H1 (cell line): ENCODE data around the gene SEC16A. TPM values are rescaled to one million over a fixed set of nuclear protein-coding genes. Genes with fewer than 3 reads are reported as not detected.

Experiments used
- CTCF ChIA-PET: fragments of 300-600 bp; sonication (Branson Sonifier 250); formaldehyde crosslinking; loops from one replicate; lab custom pipeline; 2021; ENCODE audit not compliant: partially characterized antibody; lab: Charles Lee
- POLR2A ChIA-PET: fragments of 300-600 bp; sonication (Branson Sonifier 250); formaldehyde crosslinking; loops from one replicate; lab custom pipeline; 2021; ENCODE audit warnings: inconsistent platforms; ENCODE audit not compliant: partially characterized antibody; lab: Charles Lee
- DNase-seq, 2 experiments: peaks; one replicate each; pipeline versions ENCODE4 v3.0.0 to v3.0.0-alpha.2; 2010 to 2022; ENCODE audit warnings: low spot score in 2 of 2, low read depth in 1 of 2, mixed read lengths in 1 of 2
- FAIRE-seq: peaks from 2 replicates; lab custom pipeline; 2011; peaks lifted over from hg19 to GRCh38; lab: Jason Lieb, UNC
- H2AFZ ChIP-seq: 2 replicates; pipeline ENCODE4 v1.8.1; 2012; ENCODE audit warnings: low read length, inconsistent platforms
- H2AK5ac ChIP-seq: 2 replicates; pipeline ENCODE4 v1.6.1; 2013; ENCODE audit warnings: low read depth, low read length
- H2BK120ac ChIP-seq: replicated peaks from 2 replicates; pipeline ENCODE3; 2013; ENCODE audit warnings: low read depth, low read length, inconsistent platforms
- H2BK12ac ChIP-seq: 2 replicates; pipeline ENCODE4 v1.6.1; 2013; ENCODE audit warnings: low read depth, low read length
- H2BK15ac ChIP-seq: 2 replicates; pipeline ENCODE4 v1.6.1; 2013; ENCODE audit warnings: low read length
- H2BK20ac ChIP-seq: 2 replicates; pipeline ENCODE4 v1.6.1; 2013; ENCODE audit warnings: low read length
- H2BK5ac ChIP-seq: 2 replicates; pipeline ENCODE4 v1.6.1; 2013; ENCODE audit warnings: low read depth, low read length
- H3K14ac ChIP-seq: 2 replicates; pipeline ENCODE4 v1.6.1; 2013; ENCODE audit warnings: inconsistent platforms; ENCODE audit not compliant: insufficient read length
- H3K18ac ChIP-seq: 2 replicates; pipeline ENCODE4 v1.6.1; 2013; ENCODE audit warnings: low read length; ENCODE audit errors: extremely low read depth
- H3K23ac ChIP-seq: 2 replicates; pipeline ENCODE4 v1.6.1; 2013; ENCODE audit warnings: inconsistent platforms; ENCODE audit not compliant: insufficient read length
- H3K23me2 ChIP-seq: 2 replicates; pipeline ENCODE4 v1.6.1; 2013; ENCODE audit warnings: low read depth, low read length
- H3K27ac ChIP-seq: 2 replicates; pipeline ENCODE4 v1.6.1; 2011; ENCODE audit warnings: low read depth, low read length, inconsistent platforms
- H3K27me3 ChIP-seq, 4 experiments: replicated peaks in 1 of 4; 1 replicate in 1 of 4; 2 replicates in 3 of 4; pipeline versions ENCODE4 v1.6.1 to v1.8.1; 2011 to 2013; ENCODE audit warnings: low read length in 3 of 4, mild to moderate bottlenecking in 3 of 4, inconsistent platforms in 2 of 4, mixed read lengths in 2 of 4, moderate library complexity in 1 of 4; ENCODE audit not compliant: control insufficient read depth in 3 of 4, insufficient read depth in 3 of 4; ENCODE audit errors: extremely low read depth in 1 of 4
- H3K36me3 ChIP-seq, 4 experiments: 2 replicates each; pipeline versions ENCODE4 v1.6.1 to v1.8.1; 2011 to 2013; ENCODE audit warnings: mild to moderate bottlenecking in 4 of 4, low read length in 3 of 4, moderate library complexity in 2 of 4, control low read depth in 1 of 4, inconsistent platforms in 1 of 4; ENCODE audit not compliant: insufficient read depth in 4 of 4, control insufficient read depth in 2 of 4
- H3K4ac ChIP-seq: replicated peaks from 2 replicates; pipeline ENCODE3; 2013; ENCODE audit warnings: low read length, low read depth, mixed read lengths, inconsistent platforms; ENCODE audit not compliant: insufficient read length
- H3K4me1 ChIP-seq, 4 experiments: replicated peaks in 1 of 4; 1 replicate in 1 of 4; 2 replicates in 3 of 4; pipeline versions ENCODE4 v1.6.1 to v1.8.1; 2011 to 2013; ENCODE audit warnings: low read length in 3 of 4, inconsistent platforms in 2 of 4, mixed read lengths in 1 of 4; ENCODE audit not compliant: insufficient read depth in 4 of 4, control insufficient read depth in 3 of 4
- H3K4me2 ChIP-seq, 2 experiments: 2 replicates each; pipeline versions ENCODE4 v1.6.1 to v1.8.1; 2011 to 2013; ENCODE audit warnings: low read depth in 2 of 2, low read length in 2 of 2, control low read depth in 1 of 2, inconsistent platforms in 1 of 2, mild to moderate bottlenecking in 1 of 2; ENCODE audit not compliant: insufficient read depth in 1 of 2
- H3K4me3 ChIP-seq, 4 experiments: fragments of 200-600, 300-600 bp in 1 of 4; sonication (generic), shearing (Covaris generic), sonication (Bioruptor Twin) in 1 of 4; 2 replicates each; pipeline versions ENCODE4 v1.5.1 to v1.8.1; 2011 to 2016; ENCODE audit warnings: low read length in 4 of 4, low read depth in 3 of 4, control low read depth in 2 of 4, inconsistent platforms in 2 of 4, mild to moderate bottlenecking in 2 of 4, mixed read lengths in 1 of 4, moderate library complexity in 1 of 4; ENCODE audit not compliant: insufficient read depth in 2 of 4; ENCODE audit errors: extremely low read depth in 1 of 4
- H3K56ac ChIP-seq: replicated peaks from 2 replicates; pipeline ENCODE3; 2013; ENCODE audit warnings: low read depth, mild to moderate bottlenecking, mixed read lengths, low read length, inconsistent platforms; ENCODE audit not compliant: insufficient read length
- H3K79me1 ChIP-seq: 2 replicates; pipeline ENCODE4 v1.6.1; 2013; ENCODE audit warnings: low read depth, low read length, control low read depth
- H3K79me2 ChIP-seq, 2 experiments: 2 replicates each; pipeline versions ENCODE4 v1.6.1 to v1.8.1; 2012 to 2013; ENCODE audit warnings: low read length in 2 of 2, mild to moderate bottlenecking in 2 of 2, inconsistent platforms in 1 of 2; ENCODE audit not compliant: insufficient read depth in 2 of 2, control insufficient read depth in 1 of 2
- H3K9ac ChIP-seq, 4 experiments: replicated peaks in 1 of 4; 1 replicate in 1 of 4; 2 replicates in 3 of 4; pipeline versions ENCODE4 v1.6.1 to v1.8.1; 2011 to 2013; ENCODE audit warnings: low read depth in 3 of 4, low read length in 3 of 4, control low read depth in 2 of 4, mild to moderate bottlenecking in 2 of 4, moderate library complexity in 2 of 4, inconsistent platforms in 1 of 4; ENCODE audit errors: extremely low read depth in 1 of 4
- H3K9me3 ChIP-seq, 2 experiments: 2 replicates each; pipeline versions ENCODE4 v1.6.1 to v1.8.1; 2012 to 2013; ENCODE audit warnings: mild to moderate bottlenecking in 2 of 2, moderate library complexity in 2 of 2, control low read depth in 1 of 2, inconsistent platforms in 1 of 2, low read depth in 1 of 2, low read length in 1 of 2, mixed read lengths in 1 of 2; ENCODE audit not compliant: insufficient read depth in 2 of 2
- H4K20me1 ChIP-seq, 2 experiments: replicated peaks in 1 of 2; 2 replicates each; pipeline versions ENCODE3 to v1.8.1; 2011 to 2013; ENCODE audit warnings: inconsistent platforms in 2 of 2, low read length in 2 of 2, mild to moderate bottlenecking in 1 of 2; ENCODE audit not compliant: insufficient read depth in 2 of 2, control insufficient read depth in 1 of 2
- H4K5ac ChIP-seq: 2 replicates; pipeline ENCODE4 v1.6.1; 2013; ENCODE audit warnings: low read length, low read depth, mixed read lengths, inconsistent platforms; ENCODE audit not compliant: insufficient read length
- H4K8ac ChIP-seq: 2 replicates; pipeline ENCODE4 v1.8.0; 2013; ENCODE audit warnings: mild to moderate bottlenecking, moderate library complexity, low read length, inconsistent platforms; ENCODE audit not compliant: insufficient read depth; ENCODE audit errors: extremely low read depth
- H4K91ac ChIP-seq: replicated peaks from 2 replicates; pipeline ENCODE3; 2013; ENCODE audit warnings: low read length, mixed read lengths, inconsistent platforms; ENCODE audit not compliant: insufficient read length
- ASH2L ChIP-seq: fragments of 200-600, 300-600 bp; sonication (generic); IDR thresholded peaks from one replicate; pipeline ENCODE4 v1.7.1; 2017; ENCODE audit warnings: low read length
- ATF3 ChIP-seq: IDR thresholded peaks from 2 replicates; pipeline ENCODE4 v1.6.1; 2011; ENCODE audit warnings: low read depth, mild to moderate bottlenecking, low read length; ENCODE audit not compliant: insufficient read depth
- CBX5 ChIP-seq: fragments of 300-800, 300-1000 bp; sonication (generic); IDR thresholded peaks from 2 replicates; pipeline ENCODE4 v1.7.1; 2016; ENCODE audit warnings: antibody characterized with exemption, low read length, low read depth
- CTBP2 ChIP-seq: IDR thresholded peaks from 2 replicates; pipeline ENCODE4 v1.7.0; 2011; ENCODE audit warnings: borderline replicate concordance, mild to moderate bottlenecking, moderate library complexity, mixed read lengths, low read length; ENCODE audit not compliant: insufficient read depth, insufficient read length
- EZH2 ChIP-seq: fragments of 200-600 bp; sonication (generic); IDR thresholded peaks from 2 replicates; pipeline ENCODE4 v1.7.1; 2012; ENCODE audit warnings: low read depth, mild to moderate bottlenecking, moderate library complexity, low read length, inconsistent platforms; ENCODE audit not compliant: severe bottlenecking
- FOSL1 ChIP-seq: IDR thresholded peaks from 2 replicates; pipeline ENCODE4 v1.6.1; 2011; ENCODE audit warnings: mild to moderate bottlenecking, low read depth, low read length, moderate library complexity; ENCODE audit not compliant: insufficient read depth
- KDM5A ChIP-seq: fragments of 200-600 bp; IDR thresholded peaks from 2 replicates; pipeline ENCODE4 v1.7.1; 2012; ENCODE audit warnings: mild to moderate bottlenecking, low read length, inconsistent platforms, mixed read lengths
- POLR2A ChIP-seq, 2 experiments: IDR thresholded peaks; 1 replicate in 1 of 2; 2 replicates in 1 of 2; pipeline ENCODE4 v1.6.1; 2011; ENCODE audit warnings: low read depth in 2 of 2, low read length in 2 of 2, mild to moderate bottlenecking in 2 of 2; ENCODE audit errors: control extremely low read depth in 1 of 2
- POLR2AphosphoS5 ChIP-seq: IDR thresholded peaks from 2 replicates; pipeline ENCODE4 v1.6.1; 2011; ENCODE audit warnings: low read depth, low read length
- SP2 ChIP-seq: IDR thresholded peaks from 2 replicates; pipeline ENCODE4 v1.6.1; 2012; ENCODE audit warnings: mild to moderate bottlenecking, low read length, inconsistent platforms
- SUZ12 ChIP-seq: fragments of 200-600 bp; sonication (generic); IDR thresholded peaks from 2 replicates; pipeline ENCODE4 v1.6.1; 2012; ENCODE audit warnings: mild to moderate bottlenecking, inconsistent platforms, low read length, moderate library complexity, mixed read lengths
- TAF7 ChIP-seq: optimal IDR thresholded peaks from 2 replicates; pipeline ENCODE3; 2011; ENCODE audit warnings: low read depth, mild to moderate bottlenecking, inconsistent platforms, low read length, moderate library complexity, borderline replicate concordance
- WGBS, 2 experiments: shearing (Covaris generic) in 1 of 2; methylation state at CpG; one replicate each; pipeline versions ENCODE4 v1.1.6 to v1.1.7; 2013 to 2015; ENCODE audit warnings: low lambda C conversion rate in 2 of 2, mixed read lengths in 2 of 2, inconsistent platforms in 1 of 2, low coverage in 1 of 2, missing lambda C conversion rate in 1 of 2; ENCODE audit not compliant: insufficient replicate concordance in 2 of 2, insufficient coverage in 1 of 2, insufficient read length in 1 of 2; ENCODE audit errors: extremely low coverage in 1 of 2, missing lambda C conversion rate in 1 of 2; 5-methylcytosine and 5-hydroxymethylcytosine counted together
- polyA plus RNA-seq, 7 experiments: library from polyadenylated mRNA; depleted of rRNA in 3 of 7; stranded (reverse) in 5 of 7; unstranded in 2 of 7; fragments of >200 nt in 5 of 7; fragments of 200-250 nt in 2 of 7; gene quantifications; 1 replicate in 5 of 7; 2 replicates in 1 of 7; 4 replicates in 1 of 7; pipeline versions ENCODE4 v1.2.1 to v1.2.3, GENCODE V29; 2011 to 2013; ENCODE audit warnings: missing spikeins in 2 of 7, mixed read lengths in 2 of 7
- total RNA-seq: library from RNA; stranded (reverse); fragmentation: NEBNext Ultra II Directional; extraction: Animal tissue kit (Norgen Biotek cat#: 25700); gene quantifications from 2 replicates; pipeline ENCODE4 v1.2.1, GENCODE V29; 2021

The SEC16A gene
- total and polyA plus RNA-seq, 2 of the 8 experiments (the other 6 are each of a cell fraction or from before 2014, with no cell fraction given), result 21.6 to 49.0 TPM

GRCh38 chr9:136511670-136512592 lies 29.1 kb upstream of the SEC16A start:
- Histone ChIP-seq H3K18ac (no peak overlapping the region), H3K27ac (no peak overlapping the region), H3K4me1 (no peaks in the 10 kb centered on the region), H3K56ac (no peak overlapping the region), H3K27me3 (no peaks in the 10 kb centered on the region), H3K79me1 (no peaks in the 10 kb centered on the region), H3K9me3 (no peaks in the 10 kb centered on the region), H4K8ac (peak overlapping the region; percentile 30; the same call in 1 of the 2 replicates), H3K4me3 (no peak overlapping the region), H4K5ac (no peak overlapping the region), H2BK20ac (no peak overlapping the region), H2AFZ (no peak overlapping the region), H2AK5ac (no peak overlapping the region), H3K4ac (no peak overlapping the region), H2BK5ac (no peak overlapping the region), H3K4me2 (no peak overlapping the region), H3K36me3 (peaks cover 28 to 91% (median 47%) of the 10 kb centered on the region in 4 experiments), H3K23me2 (no peaks in the 10 kb centered on the region), H2BK15ac (no peak overlapping the region), H3K23ac (no peak overlapping the region), H2BK12ac (no peak overlapping the region), H3K79me2 (no peaks in the 10 kb centered on the region), H4K91ac (no peak overlapping the region), H3K9ac (no peak overlapping the region), H3K14ac (no peak overlapping the region), H2BK120ac (no peak overlapping the region), H4K20me1 (peaks cover 4 to 13% of the 10 kb centered on the region in 2 experiments)
- ChIA-PET POLR2A (no interaction called here), CTCF (interaction anchor here (1.0 to 1.8 kb wide), 5 partner anchors 12 to 120 kb away, joined by 3 to 6 read pairs (median 5); no protein-coding TSS in a partner anchor)
- DNase-seq, result no peak
- no peak for FAIRE-seq
- 95% methylated on average over 46 of the region's 46 CpGs; no CpG with 5 or more reads in 1 of the 2 experiments for WGBS, 2 experiments
- TF ChIP-seq CBX5 (no peak), TAF7 (no peak), SP2 (no peak), ATF3 (no peak), ASH2L (no peak), SUZ12 (no peak), POLR2A (IDR thresholded peaks at IDR 0.05; ENCODE audit: control extremely low read depth in 1 of 2, low read depth in 2 of 2, low read length in 2 of 2) (no peak), POLR2AphosphoS5 (no peak), FOSL1 (no peak), EZH2 (no peak), KDM5A (no peak), CTBP2 (no peak)
